OCI-LY7 (cell line): Measurements from ENCODE around the gene EFHD1. TPM values are rescaled to one million over a fixed set of nuclear protein-coding genes. Genes with fewer than 3 reads are reported as not detected.
"Not testable (repeated sequence)": the region's sequence is repeated elsewhere in the genome, so short reads cannot be mapped to it uniquely, and the experiment has no call there.

Source experiments
- BruUV-seq: library from RNA; stranded (reverse); fragments of 400-500 nt; replicated peaks from 2 replicates; lab custom pipeline; 2021; lab: Mats Ljungman, UMichigan
- CTCF ChIA-PET: fragments of 300-600 bp; sonication (Branson Sonifier 250); formaldehyde crosslinking; loops from one replicate; lab custom pipeline; 2022; ENCODE audit warnings: antibody characterized with exemption; ENCODE audit not compliant: unreplicated experiment; lab: Charles Lee
- POLR2A ChIA-PET: fragments of 300-600 bp; sonication (Branson Sonifier 250); formaldehyde crosslinking; loops from one replicate; lab custom pipeline; 2022; ENCODE audit warnings: antibody characterized with exemption; lab: Charles Lee
- DNase-seq: peaks from one replicate; pipeline ENCODE4 v3.0.0-alpha.2; 2015; ENCODE audit warnings: low spot score
- H2AFZ ChIP-seq: fragments of 200-600 bp; sonication (generic), shearing (Covaris generic); 2 replicates; pipeline ENCODE4 v1.6.1; 2014; ENCODE audit warnings: mild to moderate bottlenecking, antibody characterized with exemption, low read length, moderate library complexity
- H3K27ac ChIP-seq: fragments of 200-600 bp; sonication (generic); 2 replicates; pipeline ENCODE4 v1.5.1; 2014; ENCODE audit warnings: mixed run types, low read depth, mild to moderate bottlenecking, moderate library complexity, low read length, inconsistent platforms; ENCODE audit not compliant: poor library complexity, severe bottlenecking
- H3K36me3 ChIP-seq: fragments of 200-600 bp; sonication (generic); 2 replicates; pipeline ENCODE4 v1.6.1; 2014; ENCODE audit warnings: mild to moderate bottlenecking, antibody characterized with exemption, low read length, moderate library complexity, mixed read lengths; ENCODE audit not compliant: insufficient read depth
- H3K4me1 ChIP-seq: fragments of 200-600 bp; sonication (generic); 2 replicates; pipeline ENCODE4 v1.5.1; 2014; ENCODE audit warnings: mild to moderate bottlenecking, low read length; ENCODE audit not compliant: insufficient read depth, poor library complexity, severe bottlenecking
- H3K4me2 ChIP-seq: fragments of 200-600 bp; sonication (generic); 2 replicates; pipeline ENCODE4 v1.6.1; 2014; ENCODE audit warnings: mild to moderate bottlenecking, low read length
- H3K4me3 ChIP-seq: fragments of 200-600 bp; sonication (generic); 2 replicates; pipeline ENCODE4 v1.5.1; 2014; ENCODE audit warnings: mild to moderate bottlenecking, low read depth, low read length; ENCODE audit not compliant: poor library complexity, severe bottlenecking
- H3K79me2 ChIP-seq: fragments of 200-600 bp; sonication (generic); 2 replicates; pipeline ENCODE4 v1.6.1; 2016; ENCODE audit warnings: low read depth, mild to moderate bottlenecking, low read length, moderate library complexity, mixed read lengths; ENCODE audit not compliant: insufficient read depth
- H3K9me2 ChIP-seq: fragments of 200-600 bp; sonication (generic); 2 replicates; pipeline ENCODE4 v1.6.1; 2016; ENCODE audit warnings: mild to moderate bottlenecking, low read length, mixed read lengths; ENCODE audit not compliant: insufficient read depth
- H3K9me3 ChIP-seq: fragments of 200-600 bp; sonication (generic); 2 replicates; pipeline ENCODE4 v1.6.1; 2014; ENCODE audit warnings: mild to moderate bottlenecking, mixed run types, low read length, mixed read lengths
- H4K20me1 ChIP-seq: fragments of 200-600 bp; sonication (generic); 2 replicates; pipeline ENCODE4 v1.6.1; 2014; ENCODE audit warnings: mild to moderate bottlenecking, antibody characterized with exemption, low read length, moderate library complexity, mixed read lengths; ENCODE audit not compliant: insufficient read depth
- CTCF ChIP-seq: fragments of 200-600 bp; sonication (generic); conservative IDR thresholded peaks from 2 replicates; pipeline ENCODE4 v1.5.1; 2014; ENCODE audit warnings: mild to moderate bottlenecking, antibody characterized with exemption, low read length, moderate library complexity, mixed read lengths
- EZH2phosphoT487 ChIP-seq: fragments of 200-600 bp; sonication (generic); IDR thresholded peaks from 2 replicates; pipeline ENCODE4 v1.6.1; 2018; ENCODE audit warnings: low read depth, borderline replicate concordance, mild to moderate bottlenecking, mixed run types, antibody characterized with exemption, low read length, moderate library complexity, mixed read lengths
- intact Hi-C: fragments of 100-400 bp; cut with micrococcal nuclease; formaldehyde crosslinking; loops from one replicate; pipeline ENCODE4 v1.10.0; 2022; ENCODE audit not compliant: unreplicated experiment
- total RNA-seq, 2 experiments: library from RNA; depleted of rRNA in 1 of 2; stranded (reverse); fragments of >200 nt in 1 of 2; shearing (Covaris generic) in 1 of 2; gene quantifications; 2 replicates each; pipeline ENCODE4 v1.2.3, GENCODE V29; 2014 to 2022

EFHD1 gene
- total RNA-seq, 2 experiments from 2014 or later, result not detected

- DNase-seq, result no peak
- Histone ChIP-seq H3K79me2 (no peaks in the 10 kb centered on the region), H3K9me2 (no peaks in the 10 kb centered on the region), H3K27ac (no peak overlapping the region), H3K4me1 (no peaks in the 10 kb centered on the region), H3K4me3 (no peak overlapping the region), H3K9me3 (no peaks in the 10 kb centered on the region), H3K36me3 (no peaks in the 10 kb centered on the region), H3K4me2 (no peak overlapping the region), H2AFZ (no peak overlapping the region), H4K20me1 (no peaks in the 10 kb centered on the region)
- CTCF ChIA-PET, result no interaction called here
- TF ChIP-seq EZH2phosphoT487 (no peak), CTCF (no peak)
- intact Hi-C loops, result no loop called here
- BruUV-seq, result no TSS peak
- POLR2A ChIA-PET, result interaction anchor here (0.8 kb wide), 1 partner anchor 15 kb away, joined by 3 read pairs; no protein-coding TSS in a partner anchor
Observed at GRCh38 chr2:232681527-232681926, 48.1 kb downstream of the EFHD1 start.

- TF ChIP-seq CTCF (no peak), EZH2phosphoT487 (no peak)
- Histone ChIP-seq H3K36me3 (no peaks in the 10 kb centered on the region), H3K9me2 (no peaks in the 10 kb centered on the region), H3K79me2 (no peaks in the 10 kb centered on the region), H3K4me2 (no peak overlapping the region), H3K4me3 (no peak overlapping the region), H3K4me1 (no peaks in the 10 kb centered on the region), H3K27ac (no peak overlapping the region), H2AFZ (no peak overlapping the region), H3K9me3 (no peaks in the 10 kb centered on the region), H4K20me1 (no peaks in the 10 kb centered on the region)
- BruUV-seq, result no TSS peak
- POLR2A ChIA-PET, result interaction anchor here (0.6 to 1.1 kb wide), 3 partner anchors 13 to 695 kb away, joined by 3 to 4 read pairs (median 4); partner anchors contain the start of gene GIGYF2
- CTCF ChIA-PET, result no interaction called here
- intact Hi-C loops, result no loop called here
- DNase-seq, result no peak
Observed at GRCh38 chr2:232683368-232683767, 50.0 kb downstream of the EFHD1 start.

GRCh38 chr2:232685391-232685790 is 52.0 kb downstream of the EFHD1 start:
- BruUV-seq, result not testable (repeated sequence)

More at GRCh38 chr2:232685391-232685790, 52.0 kb downstream of the EFHD1 start:
- H3K79me2 ChIP-seq, POLR2A ChIA-PET, H3K4me3 ChIP-seq, H2AFZ ChIP-seq, DNase-seq, H3K9me2 ChIP-seq, H3K4me1 ChIP-seq, H3K4me2 ChIP-seq, H3K27ac ChIP-seq, H4K20me1 ChIP-seq, CTCF ChIA-PET, H3K9me3 ChIP-seq, intact Hi-C loops, H3K36me3 ChIP-seq: not testable (repeated sequence)
